NOMO-1 (cell line): Measurements from ENCODE around the gene SIX3.

Source experiments
- DNase-seq, 2 experiments: peaks; one replicate each; lab custom pipeline; 2025; ENCODE audit not compliant: unreplicated experiment in 2 of 2; lab: John Stamatoyannopoulos, UW

The SIX3 gene

GRCh38 chr2:44941551-44942234 is at the start of gene SIX3:
TSS of gene SIX3 (plus strand) at chr2:44941702. CDS start at chr2:44942105, 403 bp downstream.
- no peak for DNase-seq

GRCh38 chr2:44894058-44894457 is 47.4 kb upstream of the SIX3 start:
- no peak for DNase-seq

GRCh38 chr2:44895061-44895460 is 46.4 kb upstream of the SIX3 start:
- DNase-seq = no peak

DNA sequence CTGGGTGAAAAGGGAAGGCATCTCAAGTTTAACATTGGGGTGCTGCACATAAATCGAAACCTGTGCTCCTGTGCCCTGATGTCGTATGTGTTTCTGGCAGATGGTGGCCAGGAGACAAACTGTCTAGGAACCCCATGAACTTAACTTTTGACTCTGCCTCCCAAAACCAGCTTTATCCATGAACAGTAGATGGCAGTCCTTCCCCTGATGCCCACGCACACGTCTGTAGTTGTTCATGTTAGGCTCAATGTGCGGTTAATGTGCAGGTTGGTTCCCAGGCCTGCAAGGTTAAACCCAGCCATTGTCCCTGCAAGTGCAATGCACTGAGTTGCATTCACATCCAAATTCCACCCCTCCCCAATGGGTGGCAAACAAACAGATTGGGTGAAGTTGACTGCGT is 44.1 kb upstream of the SIX3 start:
- DNase-seq = no peak

DNA sequence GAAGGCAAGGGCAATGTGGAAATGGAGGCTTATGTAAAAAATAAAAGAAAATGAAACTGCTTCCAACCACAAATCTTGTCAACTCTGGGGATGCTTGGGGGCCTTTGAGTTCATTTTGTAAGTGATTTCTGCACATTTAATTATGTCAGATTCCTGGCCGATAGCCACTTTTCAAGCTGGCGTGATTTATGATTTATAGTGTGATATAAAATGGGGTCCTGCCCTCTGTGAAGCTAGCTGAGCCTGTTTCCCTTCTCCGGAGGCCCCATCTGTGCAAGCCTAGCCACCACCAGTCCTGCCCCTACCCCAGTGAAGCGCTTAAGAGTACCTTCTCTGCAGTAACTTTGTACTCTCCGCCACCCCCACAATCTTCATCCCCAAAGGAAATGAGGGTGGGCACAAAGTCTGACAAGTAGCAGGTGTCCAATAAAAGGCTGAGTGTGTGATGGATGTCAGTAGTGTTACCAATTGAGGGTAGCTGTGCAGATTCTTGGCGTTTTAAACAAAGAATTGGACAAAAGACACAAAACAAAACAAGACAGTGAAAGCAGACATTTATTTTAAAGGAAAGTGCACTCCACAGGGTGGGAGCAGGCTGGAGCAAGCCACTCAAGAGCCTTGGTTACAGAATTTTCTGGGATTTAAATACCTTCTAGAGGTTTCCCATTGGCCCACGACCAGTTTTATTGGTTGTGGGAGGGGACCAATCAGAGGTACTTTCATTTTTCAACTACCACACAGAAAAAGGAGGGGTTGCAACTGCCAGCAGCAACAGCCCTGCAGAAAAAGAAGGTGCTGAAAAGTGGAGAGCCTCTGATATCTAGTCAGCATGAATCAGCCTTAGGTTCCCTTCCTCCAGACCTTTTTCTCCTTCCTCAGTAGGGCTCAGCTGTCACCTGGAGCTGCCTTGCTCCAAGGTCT is 39.0 kb upstream of the SIX3 start:
- DNase-seq = no peak

- DNase-seq = no peak
These were observed 36.9 kb upstream of the SIX3 start for GRCh38 chr2:44904578-44904977.

DNA sequence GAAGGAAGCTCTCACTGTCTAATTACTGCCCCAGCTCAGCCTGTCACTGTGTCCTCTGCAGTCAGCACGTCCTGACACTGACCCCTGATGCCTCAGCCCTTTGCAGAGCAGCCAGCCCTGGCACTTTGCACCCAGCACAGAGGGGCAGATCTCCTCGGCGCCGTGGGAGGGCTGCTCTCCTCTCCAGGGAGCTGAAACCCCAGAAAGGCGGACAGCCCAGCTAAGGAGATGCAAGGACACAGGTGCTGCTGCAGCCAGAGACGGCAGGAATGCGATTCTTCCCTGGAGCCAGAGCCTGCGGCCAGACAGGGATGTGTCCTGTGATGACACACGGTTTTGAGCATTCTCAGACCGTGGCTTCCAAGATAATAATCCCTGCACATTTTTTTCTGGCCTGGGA is 34.5 kb upstream of the SIX3 start:
- no peak for DNase-seq

GRCh38 chr2:44909831-44910230 is 31.7 kb upstream of the SIX3 start:
- no peak for DNase-seq

- DNase-seq = no peak
These were observed 28.8 kb upstream of the SIX3 start for GRCh38 chr2:44912660-44913059.

GRCh38 chr2:44916291-44916690 is 25.2 kb upstream of the SIX3 start:
- DNase-seq = no peak

DNA sequence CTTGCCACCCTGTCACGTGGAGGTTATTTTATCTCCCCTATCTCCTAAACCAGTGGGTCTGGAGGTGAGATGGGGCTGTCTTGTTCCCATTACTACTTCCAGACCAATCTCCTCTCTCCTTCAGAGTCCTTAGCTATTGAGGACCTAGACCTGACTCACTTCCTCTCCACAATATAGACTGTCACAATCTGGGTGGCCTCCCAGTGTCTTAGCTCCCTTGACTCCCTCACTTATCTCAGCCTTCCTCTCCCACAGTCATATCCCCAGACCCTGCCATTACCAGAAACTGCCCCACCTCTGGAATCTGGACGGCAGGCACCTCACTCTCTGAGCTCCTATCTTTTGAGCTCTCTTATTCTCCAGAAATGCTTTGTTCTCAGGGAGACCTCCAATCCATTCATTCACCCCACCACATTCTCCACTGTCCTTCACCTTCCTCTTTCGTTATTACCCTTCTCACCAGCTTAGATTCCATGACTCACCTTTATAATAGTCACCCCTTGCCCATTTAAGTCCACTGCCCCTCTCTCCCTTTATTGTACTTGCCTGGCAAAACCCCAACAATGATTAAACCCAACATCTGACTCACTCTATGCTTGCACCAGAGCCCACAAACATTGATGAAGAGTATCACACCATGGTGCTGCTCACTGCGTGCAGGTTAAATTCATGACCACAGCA is 23.3 kb upstream of the SIX3 start:
- peak in 1 of 2 experiments; percentile 29 for DNase-seq

GRCh38 chr2:44920751-44921150 is 20.8 kb upstream of the SIX3 start:
- DNase-seq = no peak

GRCh38 chr2:44922776-44923175 is 18.7 kb upstream of the SIX3 start:
- DNase-seq = no peak

GRCh38 chr2:44925561-44926136 is 15.9 kb upstream of the SIX3 start:
- no peak for DNase-seq

GRCh38 chr2:44926957-44927356 is 14.5 kb upstream of the SIX3 start:
- DNase-seq = no peak

- no peak for DNase-seq
These were observed 13.5 kb upstream of the SIX3 start for GRCh38 chr2:44927985-44928482.

- DNase-seq = no peak
These were observed 12.9 kb upstream of the SIX3 start for GRCh38 chr2:44928483-44929158.

DNA sequence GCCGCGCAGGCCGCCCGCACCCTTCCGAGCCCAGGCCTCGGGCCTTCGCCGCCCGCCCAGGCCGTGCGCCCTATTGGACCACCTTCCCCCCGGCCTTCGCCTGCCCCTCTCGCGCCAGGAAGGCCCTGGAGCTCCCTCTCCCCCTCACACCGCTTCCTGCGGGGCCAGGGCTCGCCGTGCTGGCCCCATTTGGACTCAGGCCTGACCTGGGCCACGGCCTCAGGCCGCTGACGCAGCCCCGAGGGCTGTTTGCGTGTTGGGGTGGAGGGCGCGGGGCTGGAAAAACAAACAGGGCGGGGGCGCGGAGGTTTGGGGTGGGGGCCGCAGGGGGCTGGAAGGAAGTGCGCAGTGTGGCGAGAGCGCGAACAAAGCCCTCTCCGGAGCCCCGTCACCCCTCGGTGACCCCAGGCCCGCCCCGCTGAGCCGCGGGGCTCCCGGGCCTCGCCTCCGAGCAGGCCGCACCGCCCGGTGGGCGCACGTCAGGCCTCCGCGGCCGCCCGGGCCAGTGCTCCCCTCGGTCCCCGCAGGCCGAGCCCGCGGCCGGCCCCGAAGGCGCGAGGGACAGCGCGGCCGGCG is 12.3 kb upstream of the SIX3 start:
- no peak for DNase-seq

DNA sequence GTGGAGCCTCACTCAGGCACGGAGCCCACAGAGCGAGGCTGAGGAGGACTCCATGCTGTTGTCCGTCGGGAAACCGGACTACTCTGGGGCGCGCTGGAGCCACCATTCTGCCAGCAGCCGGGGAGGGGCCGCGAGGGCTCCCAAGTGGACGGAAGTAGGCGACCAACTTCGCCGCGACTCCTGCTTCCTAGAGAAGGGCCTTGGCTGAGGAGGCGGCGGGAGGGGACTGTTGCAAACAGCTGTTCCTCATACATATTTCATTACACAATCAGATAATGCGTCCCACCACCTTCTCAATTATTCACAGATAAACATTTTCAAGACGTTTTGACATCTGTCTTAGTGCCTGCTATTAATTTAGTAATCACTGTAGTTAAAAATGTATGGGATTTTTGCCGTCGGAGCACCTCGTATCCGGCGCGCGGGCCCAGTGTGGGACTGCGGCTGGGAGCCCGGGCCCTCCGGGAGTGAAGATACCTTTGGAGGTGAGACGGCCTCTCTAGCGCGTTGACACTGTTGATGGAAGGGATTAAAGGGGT is 11.7 kb upstream of the SIX3 start:
- DNase-seq = no peak
